ENCODE data around the gene NTMT1. TPM values are rescaled to one million over a fixed set of nuclear protein-coding genes. Genes with fewer than 3 reads are reported as not detected.
A peak's percentile ranks its signal among the peaks of the same experiment; 100 is the strongest.

Gene NTMT1
- total and polyA plus RNA-seq, 9 of the 15 experiments (the other 6 are each of a cell fraction or from before 2014, with no cell fraction given), result 42.1 to 116 (median 74.7) TPM

- no peaks in the 10 kb centered on the region for H3K79me2 ChIP-seq (ENCODE audit: control insufficient read depth, insufficient read depth, low read length)
- BruUV-seq (replicated peaks), result no TSS peak
- no peak overlapping the region for H3K27ac ChIP-seq (ENCODE audit: extremely low read depth, low read depth, low read length)
- H3K9ac ChIP-seq (ENCODE audit: insufficient read depth in 1 of 2, low read depth in 2 of 2, low read length in 2 of 2), result 0 out of 4 replicates have a peak overlapping the region, but pooled peaks of 1 of the 2 experiments have one; percentile 55
- ChIA-PET CTCF (ENCODE audit: low intra/inter-chr PET ratio) (interaction anchor here (0.6 to 1.0 kb wide), 2 partner anchors 165 to 475 kb away, joined by 3 read pairs; no protein-coding TSS in a partner anchor), POLR2A (interaction anchor here (0.6 to 1.6 kb wide), 5 partner anchors 11 to 434 kb away, joined by 3 to 5 read pairs (median 4); no protein-coding TSS in a partner anchor)
- no peaks in the 10 kb centered on the region for H3K9me3 ChIP-seq (replicated peaks; ENCODE audit: control insufficient read depth, insufficient read depth, low read depth, low read length)
- H3K36me3 ChIP-seq (ENCODE audit: control insufficient read depth, insufficient read depth, low read length), result no peaks in the 10 kb centered on the region
- intact Hi-C loops (cut with micrococcal nuclease), result loop anchor here (2.0 to 10.0 kb wide), 3 partner anchors 36 to 120 kb away; no protein-coding TSS in a partner anchor
- FAIRE-seq (no peak), DNase-seq (ENCODE audit: extremely low read depth in 1 of 4, low spot score in 3 of 4) (no peak), ATAC-seq (no peak)
- in situ Hi-C loops (cut with MboI), result loop anchor here (5.0 to 25.0 kb wide), 3 partner anchors 45 to 270 kb away; no protein-coding TSS in a partner anchor
- peak overlapping the region; percentile 71; the same call in 1 of the 2 replicates for H2AFZ ChIP-seq (ENCODE audit: low read depth, low read length)
- WGBS (ENCODE audit: insufficient coverage, low coverage, missing lambda C conversion rate), result 80% methylated on average over 4 of the region's 6 CpGs
- no peak overlapping the region for H3K4me3 ChIP-seq
- H3K4me2 ChIP-seq (ENCODE audit: insufficient read depth, low read length), result no peak overlapping the region
- H3K27me3 ChIP-seq (ENCODE audit: control insufficient read depth in 2 of 2, insufficient read depth in 2 of 2, low read length in 2 of 2), result peaks cover 0 to 7% of the 10 kb centered on the region in 2 experiments; a peak in 2 of 5 replicates
- peaks cover 18 to 73% of the 10 kb centered on the region in 2 experiments; a peak in 4 of 5 replicates for H3K4me1 ChIP-seq (replicated peaks in 1 of 2; ENCODE audit: control insufficient read depth in 2 of 2, insufficient read depth in 2 of 2, low read length in 2 of 2)
- no peaks in the 10 kb centered on the region for H3K9me1 ChIP-seq (ENCODE audit: control insufficient read depth, insufficient read depth, low read length)
- H4K20me1 ChIP-seq (replicated peaks; ENCODE audit: control insufficient read depth, insufficient read depth, low read length), result 0 out of 2 replicates have a peak, but pooled peaks cover 8% of the 10 kb centered on the region
- TF ChIP-seq ZNF589 (CRISPR knock-in tag; IDR thresholded peaks at IDR 0.05; ENCODE audit: low read depth) (0 out of 2 replicates have a peak, but pooled peaks have one; percentile 65), RAD51 (IDR thresholded peaks at IDR 0.05; ENCODE audit: borderline replicate concordance, low read depth) (0 out of 2 replicates have a peak, but pooled peaks have one; percentile 13), ZNF584 (CRISPR knock-in tag; IDR thresholded peaks at IDR 0.05; ENCODE audit: low read depth) (0 out of 2 replicates have a peak, but pooled peaks have one; percentile 41), BCOR (IDR thresholded peaks at IDR 0.05) (peak; percentile 97), ZNF436 (CRISPR knock-in tag; IDR thresholded peaks at IDR 0.05) (peak; percentile 93), TAF1 (IDR thresholded peaks at IDR 0.05; ENCODE audit: control insufficient read depth, extremely low read depth, insufficient read depth, low read length, severe bottlenecking) (no peak), PTBP1 (IDR thresholded peaks at IDR 0.05; ENCODE audit: low read depth, low read length) (peak; percentile 63; the same call in 1 of the 2 replicates), RBM25 (IDR thresholded peaks at IDR 0.05; ENCODE audit: low read depth, low read length, severe bottlenecking) (peak; percentile 90), KDM1A (IDR thresholded peaks at IDR 0.05) (peak; percentile 74 to 81), SNIP1 (IDR thresholded peaks at IDR 0.05; ENCODE audit: low read depth) (no peak), RCOR1 (IDR thresholded peaks at IDR 0.05; ENCODE audit: borderline replicate concordance in 1 of 2, low read depth in 2 of 2, low read length in 2 of 2) (peak in 1 of 2 experiments; percentile 76; a peak in 2 of 4 replicates), HDGF (IDR thresholded peaks at IDR 0.05) (peak; percentile 94), SMARCA5 (IDR thresholded peaks at IDR 0.05) (peak; percentile 98), ZFP36 (IDR thresholded peaks at IDR 0.05; ENCODE audit: low read depth, low read length, partially characterized antibody) (peak; percentile 99), ETV6 (IDR thresholded peaks at IDR 0.05; ENCODE audit: borderline replicate concordance in 1 of 2, low read depth in 2 of 2, low read length in 1 of 2) (no peak), ETV6 (CRISPR knock-in tag; IDR thresholded peaks at IDR 0.05; ENCODE audit: borderline replicate concordance) (no peak)
- TF ChIP-seq, protein P1, sequence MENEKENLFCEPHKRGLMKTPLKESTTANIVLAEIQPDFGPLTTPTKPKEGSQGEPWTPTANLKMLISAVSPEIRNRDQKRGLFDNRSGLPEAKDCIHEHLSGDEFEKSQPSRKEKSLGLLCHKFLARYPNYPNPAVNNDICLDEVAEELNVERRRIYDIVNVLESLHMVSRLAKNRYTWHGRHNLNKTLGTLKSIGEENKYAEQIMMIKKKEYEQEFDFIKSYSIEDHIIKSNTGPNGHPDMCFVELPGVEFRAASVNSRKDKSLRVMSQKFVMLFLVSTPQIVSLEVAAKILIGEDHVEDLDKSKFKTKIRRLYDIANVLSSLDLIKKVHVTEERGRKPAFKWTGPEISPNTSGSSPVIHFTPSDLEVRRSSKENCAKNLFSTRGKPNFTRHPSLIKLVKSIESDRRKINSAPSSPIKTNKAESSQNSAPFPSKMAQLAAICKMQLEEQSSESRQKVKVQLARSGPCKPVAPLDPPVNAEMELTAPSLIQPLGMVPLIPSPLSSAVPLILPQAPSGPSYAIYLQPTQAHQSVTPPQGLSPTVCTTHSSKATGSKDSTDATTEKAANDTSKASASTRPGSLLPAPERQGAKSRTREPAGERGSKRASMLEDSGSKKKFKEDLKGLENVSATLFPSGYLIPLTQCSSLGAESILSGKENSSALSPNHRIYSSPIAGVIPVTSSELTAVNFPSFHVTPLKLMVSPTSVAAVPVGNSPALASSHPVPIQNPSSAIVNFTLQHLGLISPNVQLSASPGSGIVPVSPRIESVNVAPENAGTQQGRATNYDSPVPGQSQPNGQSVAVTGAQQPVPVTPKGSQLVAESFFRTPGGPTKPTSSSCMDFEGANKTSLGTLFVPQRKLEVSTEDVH (IDR thresholded peaks at IDR 0.05; ENCODE audit: low read depth, partially characterized antibody), result no peak
- TF ChIP-seq, protein P2, sequence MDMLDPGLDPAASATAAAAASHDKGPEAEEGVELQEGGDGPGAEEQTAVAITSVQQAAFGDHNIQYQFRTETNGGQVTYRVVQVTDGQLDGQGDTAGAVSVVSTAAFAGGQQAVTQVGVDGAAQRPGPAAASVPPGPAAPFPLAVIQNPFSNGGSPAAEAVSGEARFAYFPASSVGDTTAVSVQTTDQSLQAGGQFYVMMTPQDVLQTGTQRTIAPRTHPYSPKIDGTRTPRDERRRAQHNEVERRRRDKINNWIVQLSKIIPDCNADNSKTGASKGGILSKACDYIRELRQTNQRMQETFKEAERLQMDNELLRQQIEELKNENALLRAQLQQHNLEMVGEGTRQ (CRISPR knock-in tag; IDR thresholded peaks at IDR 0.05), result no peak
Observed at GRCh38 chr9:129607027-129607387, 19.0 kb upstream of the NTMT1 start.

All from K562 (cell line).